Lung (tissue), 12 donors: ENCODE data around the gene FBXL19. TPM values are rescaled to one million over a fixed set of nuclear protein-coding genes. Genes with fewer than 3 reads are reported as not detected.
A peak's percentile ranks its signal among the peaks of the same experiment; 100 is the strongest.

Experiments used
- ATAC-seq: fragments of 200-7000 bp; cut with Tn5 transposase; one replicate; pipeline ENCODE4 v1.9.1; 2020; ENCODE audit warnings: moderate number of reproducible peaks; ENCODE audit not compliant: insufficient read depth, low FRiP score
- DNase-seq, 3 donors: peaks; one replicate each; pipeline ENCODE4 v3.0.0-alpha.2; 2013 to 2017
- H3K27ac ChIP-seq, 2 donors: one replicate each; pipeline ENCODE4 v1.5.1; 2013; ENCODE audit warnings: mild to moderate bottlenecking in 2 of 2, moderate library complexity in 2 of 2, control low read depth in 1 of 2, inconsistent platforms in 1 of 2, low read depth in 1 of 2, low read length in 1 of 2
- H3K27me3 ChIP-seq, 3 donors: one replicate each; pipeline ENCODE4 v1.5.1; 2013; ENCODE audit warnings: low read length in 2 of 3; ENCODE audit not compliant: control insufficient read depth in 3 of 3, insufficient read depth in 3 of 3
- H3K36me3 ChIP-seq, 4 donors: one replicate each; pipeline ENCODE4 v1.5.1; 2013; ENCODE audit warnings: low read length in 4 of 4, mild to moderate bottlenecking in 1 of 4, moderate library complexity in 1 of 4; ENCODE audit not compliant: control insufficient read depth in 4 of 4, insufficient read depth in 4 of 4
- H3K4me1 ChIP-seq, 5 donors: one replicate each; pipeline ENCODE4 v1.5.1; 2013; ENCODE audit warnings: low read length in 5 of 5, mild to moderate bottlenecking in 2 of 5, moderate library complexity in 1 of 5; ENCODE audit not compliant: control insufficient read depth in 5 of 5, insufficient read depth in 5 of 5
- H3K4me3 ChIP-seq: one replicate; pipeline ENCODE4 v1.5.1; 2013; ENCODE audit warnings: mild to moderate bottlenecking, control low read depth, moderate library complexity
- H3K9ac ChIP-seq, 2 donors: one replicate each; pipeline ENCODE4 v1.5.1; 2013; ENCODE audit warnings: low read length in 2 of 2, control low read depth in 1 of 2; ENCODE audit not compliant: insufficient read depth in 1 of 2
- H3K9me3 ChIP-seq, 4 donors: one replicate each; pipeline ENCODE4 v1.5.1; 2013; ENCODE audit warnings: low read length in 3 of 4, mild to moderate bottlenecking in 1 of 4, moderate library complexity in 1 of 4; ENCODE audit not compliant: control insufficient read depth in 4 of 4, insufficient read depth in 3 of 4
- CTCF ChIP-seq: IDR thresholded peaks from 2 replicates; pipeline ENCODE4 v1.5.1; 2012; ENCODE audit warnings: mild to moderate bottlenecking; ENCODE audit errors: control extremely low read depth, extremely low read depth
- WGBS, 2 donors: extraction: QIAGEN DNeasy Blood & Tissue Kit; methylation state at CpG; one replicate each; pipeline ENCODE4 v1.1.7; 2013; 5-methylcytosine and 5-hydroxymethylcytosine counted together
- polyA plus RNA-seq, 2 donors: library from polyadenylated mRNA; stranded (reverse); fragments of 200-250 nt; gene quantifications; one replicate each; pipeline ENCODE4 v1.2.1, GENCODE V29; 2013
- total RNA-seq, 2 donors: library from RNA; depleted of rRNA in 1 of 2; stranded (reverse); fragments of >200 nt in 1 of 2; gene quantifications; one replicate each; pipeline ENCODE4 v1.2.1, GENCODE V29; 2014 to 2021
- donor health status: control.
- donor health status: control.
- donor health status: Bipolar disorder and iron deficiency.
- donor health status: healthy.
- donor health status: DM: yes; HTN: yes; CAD: no.

FBXL19 gene
- total and polyA plus RNA-seq, 4 donors: 10.3 to 17.3 (median 13.2) TPM

- 15% methylated on average over 31 of the region's 31 CpGs for WGBS, 2 donors
- H3K27me3 ChIP-seq: no peaks in the 10 kb centered on the region
- DNase-seq: peak; percentile 95
- peaks cover 9 to 38% (median 21%) of the 10 kb centered on the region in 5 donors for H3K4me1 ChIP-seq
- H3K9ac ChIP-seq: peak overlapping the region; percentile 49 to 82
- ATAC-seq: peak; percentile 56
- no peaks in the 10 kb centered on the region for H3K36me3 ChIP-seq
- no peak for TF ChIP-seq CTCF
- peaks cover 0 to 3% (median 0%) of the 10 kb centered on the region in 4 donors for H3K9me3 ChIP-seq
- peak overlapping the region; percentile 42 for H3K4me3 ChIP-seq
- peak overlapping the region; percentile 91 to 94 for H3K27ac ChIP-seq
These were observed 26.3 kb upstream of the FBXL19 start for GRCh38 chr16:30896889-30897733.

GRCh38 chr16:30899794-30900193 is 23.6 kb upstream of the FBXL19 start:
- no peak for DNase-seq
- no peaks in the 10 kb centered on the region for H3K9me3 ChIP-seq
- H3K9ac ChIP-seq: no peak overlapping the region
- H3K4me3 ChIP-seq: no peak overlapping the region
- peaks cover 4 to 26% (median 20%) of the 10 kb centered on the region in 5 donors for H3K4me1 ChIP-seq
- no peaks in the 10 kb centered on the region for H3K27me3 ChIP-seq
- WGBS, 2 donors: 85 to 89% methylated on average over 2 of the region's 2 CpGs
- no peak for ATAC-seq
- H3K36me3 ChIP-seq: no peaks in the 10 kb centered on the region
- H3K27ac ChIP-seq: no peak overlapping the region
- TF ChIP-seq CTCF: no peak

GRCh38 chr16:30900588-30900987 is 22.8 kb upstream of the FBXL19 start:
- peaks cover 0 to 18% (median 12%) of the 10 kb centered on the region in 5 donors for H3K4me1 ChIP-seq
- WGBS, 2 donors: 96 to 97% methylated on average over 5 of the region's 5 CpGs
- H3K27ac ChIP-seq: no peak overlapping the region
- DNase-seq (no peak), ATAC-seq (no peak)
- H3K9me3 ChIP-seq: no peaks in the 10 kb centered on the region
- no peaks in the 10 kb centered on the region for H3K27me3 ChIP-seq
- no peak overlapping the region for H3K9ac ChIP-seq
- no peak overlapping the region for H3K4me3 ChIP-seq
- H3K36me3 ChIP-seq: no peaks in the 10 kb centered on the region
- no peak for TF ChIP-seq CTCF
